Naive thymus-derived CD4-positive, alpha-beta T cell (primary cell): Measurements from ENCODE around the gene GPR153. TPM values are rescaled to one million over a fixed set of nuclear protein-coding genes. Genes with fewer than 3 reads are reported as not detected.
A peak's percentile ranks its signal among the peaks of the same experiment; 100 is the strongest.

Source experiments
- ATAC-seq: fragments of 150-1000 bp; cut with Tn5 transposase; 2 replicates; pipeline ENCODE4 v1.10.0; 2021; ENCODE audit warnings: mild to moderate bottlenecking, moderate library complexity
- CTCF ChIA-PET: fragments of 350-600 bp; sonication (Branson Sonifier 250); formaldehyde crosslinking; loops from one replicate; lab custom pipeline; 2021; ENCODE audit warnings: antibody characterized with exemption; lab: Charles Lee
- POLR2A ChIA-PET: fragments of 350-600 bp; sonication (Branson Sonifier 250); formaldehyde crosslinking; loops from one replicate; lab custom pipeline; 2021; ENCODE audit warnings: antibody characterized with exemption, inconsistent platforms; lab: Charles Lee
- DNase-seq, 9 donors: peaks; one replicate each; pipeline versions ENCODE4 v3.0.0 to v3.0.0-alpha.2; 2020 to 2022; ENCODE audit warnings: mixed read lengths in 1 of 9
- H3K27ac ChIP-seq: one replicate; pipeline ENCODE4 v1.7.0; 2013; ENCODE audit warnings: mild to moderate bottlenecking, low read depth, low read length, moderate library complexity
- H3K27me3 ChIP-seq, 2 donors: one replicate each; pipeline ENCODE4 v1.7.0; 2013; ENCODE audit warnings: low read length in 2 of 2, mild to moderate bottlenecking in 2 of 2, moderate library complexity in 2 of 2; ENCODE audit not compliant: control insufficient read depth in 2 of 2, insufficient read depth in 2 of 2
- H3K36me3 ChIP-seq, 3 experiments: 1 replicate in 2 of 3; 2 replicates in 1 of 3; pipeline ENCODE4 v1.7.0; 2013; ENCODE audit warnings: low read length in 3 of 3, mild to moderate bottlenecking in 3 of 3, moderate library complexity in 1 of 3; ENCODE audit not compliant: insufficient read depth in 3 of 3, control insufficient read depth in 2 of 3
- H3K4me1 ChIP-seq, 2 donors: one replicate each; pipeline ENCODE4 v1.7.0; 2013; ENCODE audit warnings: low read length in 2 of 2, mild to moderate bottlenecking in 2 of 2, moderate library complexity in 1 of 2; ENCODE audit not compliant: control insufficient read depth in 2 of 2, insufficient read depth in 2 of 2
- H3K4me3 ChIP-seq: 2 replicates; pipeline ENCODE4 v1.7.0; 2013; ENCODE audit warnings: mild to moderate bottlenecking, low read length
- H3K9me3 ChIP-seq, 3 experiments: 1 replicate in 2 of 3; 2 replicates in 1 of 3; pipeline ENCODE4 v1.7.0; 2013; ENCODE audit warnings: low read length in 3 of 3; ENCODE audit not compliant: control insufficient read depth in 2 of 3
- H3K27ac Mint-ChIP-seq, 9 donors: one replicate each; pipeline ENCODE4 v1.8.0; 2020 to 2022; ENCODE audit warnings: mixed read lengths in 9 of 9, mild to moderate bottlenecking in 8 of 9, moderate library complexity in 5 of 9, inconsistent platforms in 2 of 9
- H3K27me3 Mint-ChIP-seq, 5 donors: one replicate each; pipeline ENCODE4 v1.8.0; 2021 to 2022; ENCODE audit warnings: mixed read lengths in 5 of 5, mild to moderate bottlenecking in 1 of 5
- H3K36me3 Mint-ChIP-seq, 5 donors: one replicate each; pipeline ENCODE4 v1.8.0; 2020 to 2022; ENCODE audit warnings: mixed read lengths in 5 of 5, mild to moderate bottlenecking in 3 of 5, inconsistent platforms in 1 of 5
- H3K4me1 Mint-ChIP-seq, 7 donors: one replicate each; pipeline ENCODE4 v1.8.0; 2020 to 2022; ENCODE audit warnings: mixed read lengths in 7 of 7, mild to moderate bottlenecking in 3 of 7, inconsistent platforms in 1 of 7
- H3K4me3 Mint-ChIP-seq, 10 donors: one replicate each; pipeline ENCODE4 v1.8.0; 2020 to 2022; ENCODE audit warnings: mild to moderate bottlenecking in 10 of 10, mixed read lengths in 10 of 10, moderate library complexity in 6 of 10, inconsistent platforms in 2 of 10
- H3K9me3 Mint-ChIP-seq, 11 donors: one replicate each; pipeline ENCODE4 v1.8.0; 2020 to 2022; ENCODE audit warnings: mixed read lengths in 11 of 11, mild to moderate bottlenecking in 4 of 11, inconsistent platforms in 1 of 11, moderate library complexity in 1 of 11
- intact Hi-C, 2 donors: fragments of 100-400 bp; cut with micrococcal nuclease; formaldehyde crosslinking; loops; one replicate each; pipeline ENCODE4 v1.15.1; 2023
- polyA plus RNA-seq, 2 donors: library from polyadenylated mRNA; unstranded; fragments of 300-500 nt; fragmentation: Illumina TruSeq; gene quantifications; one replicate each; pipeline ENCODE4 v1.2.3, GENCODE V29; 2021
- total RNA-seq, 6 experiments: library from RNA in 5 of 6; stranded (reverse) in 5 of 6; gene quantifications; 1 replicate in 5 of 6; 2 replicates in 1 of 6; pipeline ENCODE4 v1.2.3 and lab custom pipeline; 2021 to 2026

The GPR153 gene
- total and polyA plus RNA-seq, 7 experiments from 2014 or later: 0.27 to 2.9 (median 0.59) TPM; not detected in 2

GRCh38 chr1:6205849-6206519, 54.9 kb downstream of the GPR153 start, which contains the start of gene RNF207:
Gene RNF207 (plus strand): TSS chr1:6206119. CDS start chr1:6206536, 417 bp downstream.
- peak within 1 kb of the TSS in 2 of 9 donors; percentile 36 to 69 for H3K27ac Mint-ChIP-seq
- Histone ChIP-seq H3K9me3 (no peaks in the 10 kb centered on the region), H3K36me3 (no peaks in the 10 kb centered on the region), H3K27ac (no peak within 1 kb of the TSS), H3K4me1 (peaks cover 0 to 5% of the 10 kb centered on the region in 2 donors), H3K4me3 (peak within 1 kb of the TSS; percentile 58), H3K27me3 (peaks cover 0 to 8% of the 10 kb centered on the region in 2 donors)
- ATAC-seq (peak; percentile 67), DNase-seq (peak in 5 of 9 donors; percentile 21 to 86 (median 28))
- H3K36me3 Mint-ChIP-seq: peaks cover 0 to 11% (median 0%) of the 10 kb centered on the region in 5 donors
- ChIA-PET CTCF (interaction anchor here (0.6 to 1.3 kb wide), 2 partner anchors 16 to 24 kb away, joined by 3 to 4 read pairs; no protein-coding TSS in a partner anchor), POLR2A (interaction anchor here (0.9 kb wide), 1 partner anchor 89 kb away, joined by 3 read pairs; no protein-coding TSS in a partner anchor)
- H3K27me3 Mint-ChIP-seq: peaks cover 0 to 19% (median 6%) of the 10 kb centered on the region in 5 donors
- peaks cover 5 to 25% (median 15%) of the 10 kb centered on the region in 7 donors for H3K4me1 Mint-ChIP-seq
- intact Hi-C loops: loop anchor here (1.0 to 10.0 kb wide), 3 partner anchors 29 to 396 kb away; partner anchors contain the start of genes ICMT (in 1 of the 2) and KLHL21 (in 1 of the 2)
- H3K4me3 Mint-ChIP-seq: peak within 1 kb of the TSS; percentile 60 to 88 (median 80)
- peaks cover 0 to 2% (median 0%) of the 10 kb centered on the region in 11 donors for H3K9me3 Mint-ChIP-seq

GRCh38 chr1:6202256-6202655, 58.6 kb downstream of the GPR153 start:
- H3K27ac ChIP-seq: no peak overlapping the region
- H3K4me3 ChIP-seq: no peak overlapping the region
- peaks cover 0 to 8% (median 0%) of the 10 kb centered on the region in 5 donors for H3K27me3 Mint-ChIP-seq
- no peaks in the 10 kb centered on the region for H3K9me3 ChIP-seq
- H3K27me3 ChIP-seq: peaks cover 0 to 6% of the 10 kb centered on the region in 2 donors
- intact Hi-C loops: loop anchor here in 1 of 2 donors (10.0 kb wide), 1 partner anchor 97 kb away; no protein-coding TSS in a partner anchor
- H3K4me1 Mint-ChIP-seq: peaks cover 32 to 54% (median 44%) of the 10 kb centered on the region in 7 donors
- H3K36me3 ChIP-seq: peaks cover 0 to 10% (median 0%) of the 10 kb centered on the region in 3 experiments
- ATAC-seq: no peak
- peaks cover 24 to 26% of the 10 kb centered on the region in 2 donors for H3K4me1 ChIP-seq
- CTCF ChIA-PET: interaction anchor here (0.9 kb wide), 1 partner anchor 11 kb away, joined by 3 read pairs; no protein-coding TSS in a partner anchor
- POLR2A ChIA-PET: interaction anchor here (0.6 kb wide), 1 partner anchor 9 kb away, joined by 6 read pairs; no protein-coding TSS in a partner anchor
- H3K9me3 Mint-ChIP-seq: peaks cover 0 to 4% (median 0%) of the 10 kb centered on the region in 11 donors
- peaks cover 0 to 12% (median 5%) of the 10 kb centered on the region in 5 donors for H3K36me3 Mint-ChIP-seq
- no peak for DNase-seq
- H3K4me3 Mint-ChIP-seq: peak overlapping the region in 3 of 10 donors; percentile 12 to 21 (median 17)
- H3K27ac Mint-ChIP-seq: peak overlapping the region in 2 of 9 donors; percentile 47 to 48

GRCh38 chr1:6200188-6200809, 60.6 kb downstream of the GPR153 start:
- ATAC-seq (no peak), DNase-seq (no peak)
- peaks cover 40 to 62% (median 50%) of the 10 kb centered on the region in 7 donors for H3K4me1 Mint-ChIP-seq
- Histone ChIP-seq H3K4me1 (peaks cover 24 to 25% of the 10 kb centered on the region in 2 donors), H3K36me3 (peaks cover 0 to 26% (median 0%) of the 10 kb centered on the region in 3 experiments), H3K4me3 (peak overlapping the region; percentile 79), H3K27ac (peak overlapping the region; percentile 85), H3K27me3 (no peaks in the 10 kb centered on the region), H3K9me3 (no peaks in the 10 kb centered on the region)
- peak overlapping the region; percentile 85 to 98 (median 94) for H3K4me3 Mint-ChIP-seq
- peaks cover 3 to 20% (median 19%) of the 10 kb centered on the region in 5 donors for H3K36me3 Mint-ChIP-seq
- H3K9me3 Mint-ChIP-seq: peaks cover 0 to 4% (median 0%) of the 10 kb centered on the region in 11 donors
- H3K27me3 Mint-ChIP-seq: peaks cover 0 to 3% (median 0%) of the 10 kb centered on the region in 5 donors
- intact Hi-C loops: loop anchor here in 1 of 2 donors (10.0 kb wide), 1 partner anchor 95 kb away; no protein-coding TSS in a partner anchor
- ChIA-PET CTCF (no interaction called here), POLR2A (interaction anchor here (0.8 to 1.7 kb wide), 4 partner anchors 15 to 174 kb away, joined by 3 to 8 read pairs (median 3); partner anchors contain the start of gene ICMT)
- H3K27ac Mint-ChIP-seq: peak overlapping the region; percentile 54 to 96 (median 93)

- Mint-ChIP-seq H3K27ac (peak within 1 kb of the TSS; percentile 82 to 96 (median 93)), H3K27me3 (peaks cover 0 to under 1% (median 0%) of the 10 kb centered on the region in 5 donors), H3K36me3 (peaks cover 3 to 20% (median 19%) of the 10 kb centered on the region in 5 donors), H3K4me1 (peaks cover 40 to 56% (median 47%) of the 10 kb centered on the region in 7 donors), H3K4me3 (peak within 1 kb of the TSS; percentile 85 to 98 (median 94)), H3K9me3 (peaks cover 0 to 4% (median 0%) of the 10 kb centered on the region in 11 donors)
- Histone ChIP-seq H3K9me3 (no peaks in the 10 kb centered on the region), H3K36me3 (peaks cover 0 to 29% (median under 1%) of the 10 kb centered on the region in 3 experiments), H3K4me3 (peak within 1 kb of the TSS; percentile 79), H3K4me1 (peaks cover 24 to 25% of the 10 kb centered on the region in 2 donors), H3K27me3 (no peaks in the 10 kb centered on the region), H3K27ac (peak within 1 kb of the TSS; percentile 85)
- DNase-seq: peak; percentile 79 to 98 (median 96)
- ChIA-PET POLR2A (interaction anchor here (0.7 to 1.7 kb wide), 5 partner anchors 14 to 403 kb away, joined by 3 to 8 read pairs (median 3); partner anchors contain the start of genes ICMT and KLHL21), CTCF (no interaction called here)
- intact Hi-C loops: loop anchor here (1.0 to 10.0 kb wide), 12 partner anchors 8 to 585 kb away; partner anchors contain the start of genes ICMT (in 2 of the 2), NPHP4 (in 2 of the 2), PHF13 (in 2 of the 2) and ACOT7 (in 1 of the 2)
- peak; percentile 99 for ATAC-seq
These were observed 61.4 kb downstream of the GPR153 start, which contains the start of gene RPL22 for GRCh38 chr1:6199298-6200187. Gene RPL22 (minus strand): TSS chr1:6199595. CDS start chr1:6199573, 22 bp downstream.

GRCh38 chr1:6198646-6199297, 62.1 kb downstream of the GPR153 start:
- H3K36me3 ChIP-seq: peaks cover 0 to 37% (median 8%) of the 10 kb centered on the region in 3 experiments
- H3K27me3 ChIP-seq: no peaks in the 10 kb centered on the region
- ATAC-seq (peak; percentile 2), DNase-seq (peak in 2 of 9 donors; percentile 18 to 25)
- H3K4me1 ChIP-seq: peaks cover 24 to 25% of the 10 kb centered on the region in 2 donors
- Mint-ChIP-seq H3K27ac (peak overlapping the region; percentile 82 to 96 (median 93)), H3K4me3 (peak overlapping the region; percentile 85 to 98 (median 94)), H3K27me3 (no peaks in the 10 kb centered on the region), H3K36me3 (peaks cover 3 to 20% (median 19%) of the 10 kb centered on the region in 5 donors), H3K9me3 (peaks cover 0 to 4% (median 0%) of the 10 kb centered on the region in 11 donors), H3K4me1 (peaks cover 40 to 60% (median 47%) of the 10 kb centered on the region in 7 donors)
- peak overlapping the region; percentile 85 for H3K27ac ChIP-seq
- POLR2A ChIA-PET: interaction anchor here (0.6 to 0.8 kb wide), 3 partner anchors 38 to 403 kb away, joined by 3 to 4 read pairs (median 3); partner anchors contain the start of genes ICMT and KLHL21
- no peaks in the 10 kb centered on the region for H3K9me3 ChIP-seq
- intact Hi-C loops: loop anchor here (1.0 to 2.0 kb wide), 11 partner anchors 9 to 586 kb away; partner anchors contain the start of genes ICMT (in 2 of the 2), NPHP4 (in 2 of the 2), PHF13 (in 2 of the 2) and ACOT7 (in 1 of the 2)
- CTCF ChIA-PET: interaction anchor here (0.7 kb wide), 1 partner anchor 46 kb away, joined by 3 read pairs; no protein-coding TSS in a partner anchor
- peak overlapping the region; percentile 79 for H3K4me3 ChIP-seq
